GM20000 (cell line): ENCODE measurements around the gene SLC22A23.

ENCODE experiments used
- DNase-seq: peaks from one replicate; pipeline ENCODE4 v3.0.0; 2012; ENCODE audit warnings: low spot score
- CTCF ChIP-seq: IDR thresholded peaks from 2 replicates; pipeline ENCODE4 v1.5.1; 2012; ENCODE audit warnings: mild to moderate bottlenecking, control low read depth; ENCODE audit errors: extremely low read depth, missing control alignments

Gene SLC22A23

GRCh38 chr6:3499603-3500002, 42.8 kb upstream of the SLC22A23 start:
- TF ChIP-seq CTCF = no peak
- peak; percentile 23 for DNase-seq

- DNase-seq = no peak
- TF ChIP-seq CTCF = no peak
Measured at GRCh38 chr6:3496395-3496794, 39.5 kb upstream of the SLC22A23 start.

DNA sequence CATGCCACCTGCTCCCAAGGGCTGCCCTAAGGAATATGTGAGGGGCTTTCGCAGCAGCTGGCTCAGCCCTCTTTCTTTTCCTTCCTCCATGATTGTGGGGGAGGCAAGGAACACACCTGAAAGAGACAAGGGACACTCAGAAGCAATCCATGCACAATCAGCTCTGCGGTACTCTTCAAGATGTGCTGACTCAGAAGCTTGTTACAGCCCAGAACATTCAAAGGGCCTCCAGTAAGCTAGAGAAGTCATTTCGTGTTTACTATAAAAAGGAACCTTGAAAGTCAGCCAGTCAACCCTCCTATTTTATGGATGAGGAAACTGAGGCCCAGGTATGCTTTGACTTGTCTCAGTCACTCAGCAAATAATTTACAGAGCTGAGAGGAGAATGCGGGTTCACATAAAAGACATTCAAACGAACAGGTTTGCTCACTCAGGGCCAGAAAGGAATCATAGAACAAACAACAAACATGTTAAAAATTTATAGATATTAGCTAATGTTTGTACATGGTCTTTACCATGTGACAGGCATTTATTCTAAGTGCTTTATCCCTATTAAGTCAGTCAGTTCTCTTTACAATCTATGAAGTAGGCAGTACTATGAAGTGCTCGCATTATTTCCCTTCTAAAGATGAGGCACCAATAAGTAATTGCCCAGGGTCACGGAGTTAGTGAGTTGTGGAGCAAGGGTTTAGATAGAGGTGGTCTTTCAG, 37.7 kb upstream of the SLC22A23 start:
- TF ChIP-seq CTCF = no peak

GRCh38 chr6:3490625-3490980, 33.8 kb upstream of the SLC22A23 start:
- no peak for DNase-seq
- no peak for TF ChIP-seq CTCF

More for the DNA sequence above, 37.7 kb upstream of the SLC22A23 start:
- DNase-seq = no peak

DNA sequence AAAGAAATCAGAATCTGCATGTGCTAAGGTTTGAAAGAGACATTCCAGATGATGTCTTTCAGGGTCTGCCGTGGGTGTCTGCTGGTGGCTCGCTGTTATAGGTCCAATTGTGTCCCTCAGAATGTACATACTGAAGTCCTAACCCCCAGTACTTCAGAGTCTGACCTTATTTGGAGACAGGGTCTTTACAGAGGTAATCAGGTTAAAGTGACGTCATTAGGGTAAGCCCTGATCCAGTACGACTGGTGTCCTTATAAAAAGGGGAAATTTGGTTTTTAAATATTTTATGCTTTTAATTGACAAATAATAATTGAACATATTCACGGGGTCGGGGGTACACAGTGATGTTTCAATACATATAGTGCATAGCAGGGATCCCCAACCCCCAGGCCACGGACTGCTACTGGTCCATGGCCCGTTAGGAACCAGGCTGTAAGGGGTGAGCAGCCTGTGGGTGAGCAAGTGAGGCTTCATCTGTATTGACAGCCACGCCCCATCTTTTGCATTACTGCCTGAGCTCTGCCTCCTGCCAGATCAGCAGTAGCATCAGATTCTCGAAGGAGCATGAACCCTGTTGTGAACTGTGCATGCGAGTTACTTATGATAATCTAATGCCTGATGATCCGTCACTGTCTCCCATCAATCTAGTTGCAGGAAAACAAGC, 33.2 kb upstream of the SLC22A23 start:
- no peak for DNase-seq
- no peak for TF ChIP-seq CTCF

DNA sequence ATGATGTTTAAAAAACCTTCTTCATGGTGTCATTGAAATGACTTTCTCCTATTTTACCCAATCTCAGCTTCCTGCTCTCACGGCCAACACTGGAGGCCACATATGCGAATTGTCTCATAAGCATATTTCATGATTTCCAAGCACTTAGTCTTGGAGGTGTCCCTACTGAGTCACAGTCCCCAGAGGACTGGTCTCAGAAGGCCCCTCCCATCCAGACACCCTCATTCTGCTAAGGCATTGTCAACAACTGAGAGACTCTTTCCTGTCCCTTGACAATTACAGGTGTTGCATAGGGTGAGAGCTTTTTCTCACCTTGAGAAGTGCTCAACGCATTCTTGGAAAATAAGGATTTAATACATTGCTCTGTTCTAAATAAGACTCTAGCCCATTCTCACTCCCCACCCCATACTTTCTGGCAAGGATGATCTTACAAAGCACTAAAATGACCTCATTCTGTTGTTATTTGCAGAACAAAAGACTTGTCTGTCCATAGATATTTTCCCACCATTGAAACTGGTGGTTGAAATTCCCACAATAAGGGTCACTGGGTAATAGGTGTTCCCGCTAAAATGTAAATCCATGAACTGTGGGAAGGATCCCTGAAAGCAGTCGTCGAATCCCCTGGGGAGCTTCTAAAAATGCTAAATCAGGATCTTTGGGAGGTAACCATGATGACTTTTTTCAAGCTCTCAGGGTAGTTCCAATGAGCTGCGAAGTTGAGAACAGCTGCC, 32.3 kb upstream of the SLC22A23 start:
- no peak for DNase-seq
- TF ChIP-seq CTCF = no peak

DNA sequence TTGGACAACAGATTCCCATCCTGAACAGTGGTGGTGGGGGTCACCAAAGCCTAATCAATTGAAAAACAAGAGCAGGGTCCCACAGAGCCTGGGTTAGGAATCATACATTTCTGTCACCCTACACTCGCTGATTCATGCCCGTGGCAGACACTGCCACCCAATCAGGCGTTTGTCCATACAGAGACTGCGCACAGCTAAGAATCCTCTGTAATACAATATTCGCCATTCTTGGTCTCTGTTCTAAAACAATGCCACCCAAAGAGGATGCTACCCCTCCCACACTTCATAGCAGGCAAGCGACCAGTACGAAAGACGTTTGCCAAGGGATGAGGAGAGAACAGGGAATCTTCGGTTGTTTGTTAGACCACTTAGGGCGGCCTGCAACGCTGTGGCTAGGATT, 28.1 kb upstream of the SLC22A23 start:
- no peak for TF ChIP-seq CTCF
- no peak for DNase-seq
